GM21381 (cell line): ENCODE data around the gene HACD2.

Experiments
- ATAC-seq: cut with Tn5 transposase; IDR thresholded peaks from one replicate; pipeline ENCODE4 v1.9.1; 2021; ENCODE audit warnings: mild to moderate bottlenecking, moderate library complexity; ENCODE audit not compliant: unreplicated experiment

The HACD2 gene

GRCh38 chr3:123576122-123576521, 8.7 kb downstream of the HACD2 start:
- ATAC-seq, result no peak

- no peak for ATAC-seq
Observed at GRCh38 chr3:123571973-123572365, 12.9 kb downstream of the HACD2 start.

GRCh38 chr3:123571264-123571972, 13.4 kb downstream of the HACD2 start:
- no peak for ATAC-seq

GRCh38 chr3:123568875-123569274, 16.0 kb downstream of the HACD2 start:
- no peak for ATAC-seq

- ATAC-seq, result no peak
Observed at GRCh38 chr3:123568034-123568433, 16.8 kb downstream of the HACD2 start.

- no peak for ATAC-seq
Observed at GRCh38 chr3:123564056-123564455, 20.8 kb downstream of the HACD2 start.

GRCh38 chr3:123562547-123562946, 22.3 kb downstream of the HACD2 start:
- no peak for ATAC-seq

GRCh38 chr3:123561188-123561587, 23.7 kb downstream of the HACD2 start:
- no peak for ATAC-seq

- no peak for ATAC-seq
Observed at GRCh38 chr3:123559040-123559861, 25.6 kb downstream of the HACD2 start.

- ATAC-seq, result no peak
Observed at GRCh38 chr3:123553536-123553935, 31.3 kb downstream of the HACD2 start.

- no peak for ATAC-seq
Observed at GRCh38 chr3:123552768-123553167, 32.1 kb downstream of the HACD2 start.

- ATAC-seq, result no peak
Observed at GRCh38 chr3:123552095-123552714, 32.6 kb downstream of the HACD2 start.

GRCh38 chr3:123547881-123548519, 36.9 kb downstream of the HACD2 start:
- no peak for ATAC-seq

- no peak for ATAC-seq
Observed at GRCh38 chr3:123546133-123546755, 38.6 kb downstream of the HACD2 start.

GRCh38 chr3:123543950-123544349, 40.9 kb downstream of the HACD2 start:
- ATAC-seq, result no peak

GRCh38 chr3:123540285-123540684, 44.6 kb downstream of the HACD2 start:
- no peak for ATAC-seq

- peak; percentile 66 for ATAC-seq
Observed at GRCh38 chr3:123536153-123536895, 48.5 kb downstream of the HACD2 start.

- no peak for ATAC-seq
Observed at GRCh38 chr3:123535580-123535979, 49.3 kb downstream of the HACD2 start.

GRCh38 chr3:123534264-123534663, 50.6 kb downstream of the HACD2 start:
- ATAC-seq, result no peak

GRCh38 chr3:123533554-123534159, 51.2 kb downstream of the HACD2 start:
- no peak for ATAC-seq
